ENCODE data around the gene HTR3D.
"Not testable (repeated sequence)": the region's sequence is repeated elsewhere in the genome, so short reads cannot be mapped to it uniquely, and the experiment has no call there.

DNA sequence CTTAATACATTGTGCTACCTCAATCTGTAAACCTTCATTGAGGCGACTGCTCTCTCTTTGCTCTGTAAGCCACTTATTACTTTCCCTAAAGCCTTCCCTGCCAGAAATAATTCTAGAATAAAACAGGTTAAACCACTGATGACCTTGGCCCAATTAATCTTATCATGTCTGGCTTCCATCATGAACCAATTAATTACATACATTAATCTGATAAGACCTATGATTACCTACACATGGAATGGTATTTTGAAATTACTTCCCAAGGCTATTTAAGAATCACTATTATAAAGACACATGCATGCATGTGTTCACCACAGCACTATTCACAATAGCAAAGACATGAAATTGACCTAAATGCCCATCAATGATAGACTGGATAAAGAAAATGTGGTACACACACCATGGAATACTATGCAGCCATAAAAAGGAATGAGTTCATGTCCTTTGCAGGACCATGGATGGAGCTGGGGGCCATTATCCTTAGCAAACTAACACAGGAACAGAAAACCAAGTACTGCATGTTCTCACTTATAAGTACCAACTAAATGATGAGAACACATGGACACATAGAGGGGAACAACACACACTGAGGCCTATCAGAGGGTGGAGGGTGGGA is 3.2 kb upstream of the HTR3D start:
- TF ChIP-seq, protein P1, sequence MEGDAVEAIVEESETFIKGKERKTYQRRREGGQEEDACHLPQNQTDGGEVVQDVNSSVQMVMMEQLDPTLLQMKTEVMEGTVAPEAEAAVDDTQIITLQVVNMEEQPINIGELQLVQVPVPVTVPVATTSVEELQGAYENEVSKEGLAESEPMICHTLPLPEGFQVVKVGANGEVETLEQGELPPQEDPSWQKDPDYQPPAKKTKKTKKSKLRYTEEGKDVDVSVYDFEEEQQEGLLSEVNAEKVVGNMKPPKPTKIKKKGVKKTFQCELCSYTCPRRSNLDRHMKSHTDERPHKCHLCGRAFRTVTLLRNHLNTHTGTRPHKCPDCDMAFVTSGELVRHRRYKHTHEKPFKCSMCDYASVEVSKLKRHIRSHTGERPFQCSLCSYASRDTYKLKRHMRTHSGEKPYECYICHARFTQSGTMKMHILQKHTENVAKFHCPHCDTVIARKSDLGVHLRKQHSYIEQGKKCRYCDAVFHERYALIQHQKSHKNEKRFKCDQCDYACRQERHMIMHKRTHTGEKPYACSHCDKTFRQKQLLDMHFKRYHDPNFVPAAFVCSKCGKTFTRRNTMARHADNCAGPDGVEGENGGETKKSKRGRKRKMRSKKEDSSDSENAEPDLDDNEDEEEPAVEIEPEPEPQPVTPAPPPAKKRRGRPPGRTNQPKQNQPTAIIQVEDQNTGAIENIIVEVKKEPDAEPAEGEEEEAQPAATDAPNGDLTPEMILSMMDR (tag by site-specific recombination; IDR thresholded peaks at IDR 0.05), result not testable (repeated sequence)
- not testable (repeated sequence) for TF ChIP-seq ZBTB17, YY1, ZNF223 (tag by site-specific recombination; IDR thresholded peaks at IDR 0.05)
- TF ChIP-seq, protein P2, sequence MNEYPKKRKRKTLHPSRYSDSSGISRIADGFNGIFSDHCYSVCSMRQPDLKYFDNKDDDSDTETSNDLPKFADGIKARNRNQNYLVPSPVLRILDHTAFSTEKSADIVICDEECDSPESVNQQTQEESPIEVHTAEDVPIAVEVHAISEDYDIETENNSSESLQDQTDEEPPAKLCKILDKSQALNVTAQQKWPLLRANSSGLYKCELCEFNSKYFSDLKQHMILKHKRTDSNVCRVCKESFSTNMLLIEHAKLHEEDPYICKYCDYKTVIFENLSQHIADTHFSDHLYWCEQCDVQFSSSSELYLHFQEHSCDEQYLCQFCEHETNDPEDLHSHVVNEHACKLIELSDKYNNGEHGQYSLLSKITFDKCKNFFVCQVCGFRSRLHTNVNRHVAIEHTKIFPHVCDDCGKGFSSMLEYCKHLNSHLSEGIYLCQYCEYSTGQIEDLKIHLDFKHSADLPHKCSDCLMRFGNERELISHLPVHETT (tag by site-specific recombination; IDR thresholded peaks at IDR 0.05), result not testable (repeated sequence)

Measured in HEK293 (cell line).